ENCODE results near the gene TRMU.
"Not testable (repeated sequence)": the region's sequence is repeated elsewhere in the genome, so short reads cannot be mapped to it uniquely, and the experiment has no call there.

Gene TRMU

DNA sequence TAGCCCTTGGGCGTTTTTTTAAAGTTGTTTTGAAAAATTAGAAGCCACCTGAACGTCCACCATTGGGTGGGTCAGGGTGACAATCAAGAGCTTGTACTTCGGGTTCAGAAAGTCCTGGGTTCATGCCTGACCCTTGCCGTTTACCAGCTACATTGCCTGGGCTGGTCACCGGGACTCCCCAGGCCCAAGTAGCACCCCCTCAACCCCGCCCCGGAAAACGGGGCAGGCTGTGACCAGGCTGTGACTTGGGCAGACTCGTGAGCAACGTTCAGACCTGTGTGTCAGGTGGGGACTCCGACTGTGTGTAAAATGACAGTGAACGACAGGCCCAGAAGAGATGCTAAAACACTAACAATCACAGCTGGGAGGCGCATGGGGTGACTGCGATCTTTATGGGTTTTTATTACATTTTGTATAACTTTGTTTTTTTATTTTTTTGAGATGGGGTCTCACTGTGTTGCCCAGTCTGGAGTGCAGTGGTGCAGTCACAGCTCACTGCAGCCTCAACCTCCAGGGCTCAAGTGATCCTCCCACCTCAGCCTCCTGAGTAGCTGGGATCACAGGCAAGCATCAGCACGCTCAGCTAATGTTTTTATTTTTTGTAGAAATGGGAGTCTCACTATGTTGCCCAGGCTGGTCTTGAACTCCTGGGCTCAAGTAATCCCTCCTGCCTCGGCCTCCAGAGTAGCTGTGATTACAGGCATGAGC lies 56.8 kb downstream of the TRMU start:
- H3K4me3 ChIP-seq (ENCODE audit: low read depth, low read length): no peak overlapping the region
- no peak for DNase-seq (ENCODE audit: low read depth)
- TF ChIP-seq, protein P1, sequence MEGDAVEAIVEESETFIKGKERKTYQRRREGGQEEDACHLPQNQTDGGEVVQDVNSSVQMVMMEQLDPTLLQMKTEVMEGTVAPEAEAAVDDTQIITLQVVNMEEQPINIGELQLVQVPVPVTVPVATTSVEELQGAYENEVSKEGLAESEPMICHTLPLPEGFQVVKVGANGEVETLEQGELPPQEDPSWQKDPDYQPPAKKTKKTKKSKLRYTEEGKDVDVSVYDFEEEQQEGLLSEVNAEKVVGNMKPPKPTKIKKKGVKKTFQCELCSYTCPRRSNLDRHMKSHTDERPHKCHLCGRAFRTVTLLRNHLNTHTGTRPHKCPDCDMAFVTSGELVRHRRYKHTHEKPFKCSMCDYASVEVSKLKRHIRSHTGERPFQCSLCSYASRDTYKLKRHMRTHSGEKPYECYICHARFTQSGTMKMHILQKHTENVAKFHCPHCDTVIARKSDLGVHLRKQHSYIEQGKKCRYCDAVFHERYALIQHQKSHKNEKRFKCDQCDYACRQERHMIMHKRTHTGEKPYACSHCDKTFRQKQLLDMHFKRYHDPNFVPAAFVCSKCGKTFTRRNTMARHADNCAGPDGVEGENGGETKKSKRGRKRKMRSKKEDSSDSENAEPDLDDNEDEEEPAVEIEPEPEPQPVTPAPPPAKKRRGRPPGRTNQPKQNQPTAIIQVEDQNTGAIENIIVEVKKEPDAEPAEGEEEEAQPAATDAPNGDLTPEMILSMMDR (IDR thresholded peaks at IDR 0.05; ENCODE audit: control insufficient read depth, extremely low read depth, insufficient read depth): no peak

DNA sequence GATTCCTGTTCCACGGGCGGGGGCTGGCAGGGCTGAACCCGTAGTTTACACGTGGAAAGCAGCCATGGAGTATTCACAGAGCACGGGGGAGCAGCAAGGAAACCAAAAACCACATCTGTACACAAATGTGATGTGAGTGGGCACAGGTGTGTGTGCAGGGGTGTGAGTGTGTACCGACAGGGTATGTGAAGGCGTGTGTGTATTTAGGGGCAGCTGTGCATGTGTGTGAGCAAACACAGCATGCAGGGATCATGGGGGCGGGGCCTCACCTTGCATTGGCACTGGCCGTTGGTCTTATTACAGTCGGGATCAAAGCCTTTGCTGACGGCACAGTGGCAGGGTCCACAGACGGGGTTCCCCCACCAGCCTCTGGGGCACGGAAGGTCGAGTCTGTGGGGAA lies 58.4 kb downstream of the TRMU start:
- DNase-seq (ENCODE audit: low read depth): no peak
- H3K4me3 ChIP-seq (ENCODE audit: low read depth, low read length): no peak overlapping the region
- TF ChIP-seq, protein P1 (IDR thresholded peaks at IDR 0.05; ENCODE audit: control insufficient read depth, extremely low read depth, insufficient read depth): no peak

DNA sequence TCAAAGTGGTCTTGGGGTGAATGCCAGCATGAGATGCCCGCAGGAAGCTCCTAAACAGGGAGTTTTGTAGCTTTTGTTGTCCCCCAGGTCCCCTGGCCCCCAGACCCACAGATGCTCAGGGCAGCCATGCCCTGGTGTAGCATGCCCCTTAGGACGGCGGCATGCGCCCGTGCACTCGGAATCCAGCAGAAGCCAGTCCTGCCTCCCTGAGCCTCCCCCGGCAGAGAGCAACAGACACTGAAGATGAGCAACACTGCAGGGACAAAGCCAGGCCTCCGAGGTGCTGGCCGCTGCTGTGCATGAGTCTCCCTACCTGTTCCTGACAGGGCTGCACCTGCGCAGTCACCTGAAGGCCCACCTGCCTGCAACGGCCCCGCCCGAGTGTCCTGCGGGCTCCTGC lies 59.1 kb downstream of the TRMU start:
- DNase-seq (ENCODE audit: low read depth): no peak
- H3K4me3 ChIP-seq (ENCODE audit: low read depth, low read length): no peak overlapping the region
- TF ChIP-seq, protein P1 (IDR thresholded peaks at IDR 0.05; ENCODE audit: control insufficient read depth, extremely low read depth, insufficient read depth): no peak

DNA sequence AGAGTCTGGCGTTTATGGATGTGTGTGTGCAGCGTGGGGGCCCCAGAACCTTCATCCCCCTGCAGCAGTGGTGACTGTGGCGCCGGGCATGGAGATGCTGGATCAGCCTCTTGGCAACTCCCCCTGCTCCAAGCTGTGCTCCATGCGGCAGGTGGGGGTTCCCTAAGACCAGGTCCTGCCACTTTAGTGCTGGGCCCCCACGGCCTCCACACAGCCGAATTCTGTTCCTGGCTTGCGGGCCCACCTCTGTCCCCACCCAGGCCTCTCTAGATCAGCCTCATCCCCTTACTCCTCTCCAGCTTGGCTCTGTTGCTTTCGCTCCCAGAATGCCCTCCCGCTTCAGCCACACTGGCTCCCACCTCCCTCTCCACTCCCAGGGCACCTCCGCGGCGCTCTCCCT lies 59.6 kb downstream of the TRMU start:
- TF ChIP-seq, protein P1 (IDR thresholded peaks at IDR 0.05; ENCODE audit: control insufficient read depth, extremely low read depth, insufficient read depth): no peak
- DNase-seq (ENCODE audit: low read depth): no peak

DNA sequence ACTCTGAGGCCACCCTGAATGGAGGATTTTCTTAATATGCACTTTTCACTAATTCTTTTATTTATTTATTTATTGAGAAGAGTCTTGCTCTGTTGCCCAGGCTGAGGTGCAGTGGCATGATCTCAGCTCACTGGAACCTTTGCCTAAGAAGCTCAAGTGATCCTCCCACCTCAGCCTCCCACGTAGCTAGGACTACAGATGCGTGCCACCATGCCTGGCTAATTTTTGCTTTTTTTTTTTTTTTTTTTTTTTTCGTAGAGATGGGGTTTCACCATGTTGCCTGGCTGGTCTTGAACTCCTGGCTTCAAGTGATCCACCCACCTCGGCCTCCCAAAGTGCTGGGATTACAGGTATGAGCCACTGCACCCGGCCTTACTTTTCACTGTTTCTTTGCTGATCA lies 61.5 kb downstream of the TRMU start:
- DNase-seq (ENCODE audit: low read depth): not testable (repeated sequence)

More for the DNA sequence above, 59.6 kb downstream of the TRMU start:
- no peak overlapping the region for H3K4me3 ChIP-seq (ENCODE audit: low read depth, low read length)

DNA sequence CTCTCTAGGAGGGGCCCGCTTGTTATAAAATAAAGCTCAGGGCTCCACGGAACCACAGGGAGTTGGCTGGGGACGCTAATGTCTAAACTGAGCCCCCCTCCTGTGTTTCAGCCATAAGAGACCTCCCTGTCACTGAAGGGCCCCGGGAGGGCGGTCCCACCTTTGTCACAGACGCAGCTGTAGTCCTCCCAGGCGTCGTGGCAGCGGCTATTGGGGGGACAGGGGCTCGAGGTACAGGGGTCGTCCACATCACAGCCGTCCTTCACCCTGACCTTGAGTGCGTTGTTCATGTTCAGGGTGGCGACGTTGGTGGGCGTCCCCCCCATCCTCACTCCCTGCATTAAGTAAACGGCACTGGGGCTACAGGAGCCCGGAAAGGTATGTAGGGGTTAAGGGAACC lies 62.0 kb downstream of the TRMU start:
- no peak overlapping the region for H3K4me3 ChIP-seq (ENCODE audit: low read depth, low read length)
- TF ChIP-seq, protein P1 (IDR thresholded peaks at IDR 0.05; ENCODE audit: control insufficient read depth, extremely low read depth, insufficient read depth): no peak
- DNase-seq (ENCODE audit: low read depth): no peak

More for the DNA sequence above, 61.5 kb downstream of the TRMU start:
- not testable (repeated sequence) for H3K4me3 ChIP-seq (ENCODE audit: low read depth, low read length)

DNA sequence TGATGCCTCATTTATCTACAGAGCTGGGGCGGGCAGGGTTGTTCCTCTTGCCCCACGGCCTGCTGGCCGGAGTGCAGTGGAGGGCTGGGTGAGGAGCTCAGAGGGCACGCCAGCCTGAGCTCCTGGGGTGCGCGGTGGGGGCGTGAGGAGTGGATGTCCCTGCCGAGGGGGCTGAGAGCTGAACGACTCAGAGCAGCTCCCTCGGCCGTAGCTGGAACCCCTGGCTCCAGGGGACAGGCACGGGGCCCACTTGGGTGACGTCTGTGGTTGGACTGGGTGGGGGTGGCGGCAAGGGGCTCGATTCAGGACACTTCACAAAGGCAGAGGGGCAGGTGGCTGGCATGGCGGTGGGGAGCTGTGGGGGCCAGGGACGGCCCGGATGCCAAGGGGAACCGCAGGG lies 62.4 kb downstream of the TRMU start:
- DNase-seq (ENCODE audit: low read depth): no peak
- TF ChIP-seq, protein P1 (IDR thresholded peaks at IDR 0.05; ENCODE audit: control insufficient read depth, extremely low read depth, insufficient read depth): no peak
- H3K4me3 ChIP-seq (ENCODE audit: low read depth, low read length): no peak overlapping the region
